Keratinocyte (primary cell): ENCODE results near the gene BCORL1. TPM values are rescaled to one million over a fixed set of nuclear protein-coding genes. Genes with fewer than 3 reads are reported as not detected.

Experiments used
- DNase-seq: peaks from one replicate; pipeline ENCODE4 v3.0.0-alpha.2; 2011; ENCODE audit warnings: low read depth, missing footprints, low spot score
- FAIRE-seq: peaks from 2 replicates; lab custom pipeline; 2011; peaks lifted over from hg19 to GRCh38; lab: Jason Lieb, UNC
- H2AFZ ChIP-seq: 2 replicates; pipeline ENCODE4 v1.6.0; 2012; ENCODE audit warnings: low read length, control low read depth, inconsistent platforms; ENCODE audit not compliant: control insufficient read depth
- H3K27ac ChIP-seq: 2 replicates; pipeline ENCODE4 v1.5.1; 2011; ENCODE audit warnings: low read length; ENCODE audit not compliant: control insufficient read depth, insufficient read depth
- H3K27me3 ChIP-seq: 3 replicates; pipeline ENCODE4 v1.6.0; 2011; ENCODE audit warnings: low read length; ENCODE audit not compliant: control insufficient read depth, insufficient read depth; ENCODE audit errors: extremely low read depth
- H3K36me3 ChIP-seq, 2 experiments: 2 replicates in 1 of 2; 3 replicates in 1 of 2; pipeline ENCODE4 v1.5.1; 2011; ENCODE audit warnings: low read length in 2 of 2, mild to moderate bottlenecking in 1 of 2; ENCODE audit not compliant: control insufficient read depth in 2 of 2, insufficient read depth in 2 of 2; ENCODE audit errors: extremely low read depth in 1 of 2
- H3K4me1 ChIP-seq: 3 replicates; pipeline ENCODE4 v1.5.1; 2011; ENCODE audit warnings: low read length; ENCODE audit not compliant: control insufficient read depth, insufficient read depth; ENCODE audit errors: extremely low read depth
- H3K4me2 ChIP-seq: 3 replicates; pipeline ENCODE4 v1.6.0; 2011; ENCODE audit warnings: low read depth, low read length; ENCODE audit not compliant: control insufficient read depth, insufficient read depth; ENCODE audit errors: extremely low read depth
- H3K4me3 ChIP-seq, 3 experiments: fragments of 200-600 bp in 1 of 3; sonication (generic) in 1 of 3; 2 replicates in 2 of 3; 3 replicates in 1 of 3; pipeline ENCODE4 v1.5.1; 2011 to 2016; ENCODE audit warnings: low read length in 3 of 3, mild to moderate bottlenecking in 3 of 3, control low read depth in 2 of 3, inconsistent platforms in 1 of 3, low read depth in 1 of 3, mixed read lengths in 1 of 3, mixed run types in 1 of 3, moderate library complexity in 1 of 3; ENCODE audit not compliant: control insufficient read depth in 2 of 3, insufficient read depth in 2 of 3; ENCODE audit errors: extremely low read depth in 1 of 3
- H3K79me2 ChIP-seq: 2 replicates; pipeline ENCODE4 v1.6.0; 2012; ENCODE audit warnings: low read length; ENCODE audit not compliant: control insufficient read depth, insufficient read depth
- H3K9ac ChIP-seq: 3 replicates; pipeline ENCODE4 v1.6.0; 2011; ENCODE audit warnings: low read length; ENCODE audit not compliant: control insufficient read depth, insufficient read depth; ENCODE audit errors: extremely low read depth
- H3K9me1 ChIP-seq: 3 replicates; pipeline ENCODE4 v1.6.0; 2011; ENCODE audit warnings: low read length; ENCODE audit not compliant: control insufficient read depth, insufficient read depth; ENCODE audit errors: extremely low read depth
- H3K9me3 ChIP-seq: 2 replicates; pipeline ENCODE4 v1.5.1; 2012; ENCODE audit warnings: low read depth, low read length; ENCODE audit not compliant: control insufficient read depth
- H4K20me1 ChIP-seq: 3 replicates; pipeline ENCODE4 v1.6.0; 2011; ENCODE audit warnings: low read length; ENCODE audit not compliant: control insufficient read depth, insufficient read depth; ENCODE audit errors: extremely low read depth
- EZH2 ChIP-seq: IDR thresholded peaks from one replicate; pipeline ENCODE4 v1.6.1; 2012; ENCODE audit warnings: inconsistent platforms, mild to moderate bottlenecking, low read length, moderate library complexity
- dilution Hi-C: fragments of 300-500 bp; cut with MboI; formaldehyde crosslinking; loops from one replicate; pipeline ENCODE4 v1.7.0; 2020; ENCODE audit warnings: low sequenced_read_pairs; ENCODE audit not compliant: extremely low pct_ligation_motif_present
- polyA plus RNA-seq, 5 experiments: library from polyadenylated mRNA; depleted of rRNA in 3 of 5; stranded (reverse) in 3 of 5; stranded (forward) in 1 of 5; unstranded in 1 of 5; fragments of >200 nt; gene quantifications; 1 replicate in 1 of 5; 2 replicates in 3 of 5; 3 replicates in 1 of 5; pipeline versions ENCODE4 v1.2.1 to v1.2.3, GENCODE V29; 2011 to 2012; ENCODE audit warnings: missing spikeins in 2 of 5, low read depth in 1 of 5, low replicate concordance in 1 of 5
- TF ChIP-seq, protein P1 (sequence below), 3 experiments: IDR thresholded peaks in 1 of 3; conservative IDR thresholded peaks in 1 of 3; optimal IDR thresholded peaks in 1 of 3; 2 replicates in 2 of 3; 3 replicates in 1 of 3; pipeline versions ENCODE3 to v1.5.1; 2011; ENCODE audit warnings: low read length in 3 of 3, mild to moderate bottlenecking in 3 of 3, moderate library complexity in 2 of 3, control low read depth in 1 of 3, inconsistent platforms in 1 of 3; ENCODE audit not compliant: insufficient read depth in 2 of 3; ENCODE audit errors: extremely low read depth in 1 of 3

Gene BCORL1
- polyA plus RNA-seq, 1 donor (not counting 4 experiments of a cell fraction or from before 2014, with no cell fraction given), result 0.54 TPM

DNA sequence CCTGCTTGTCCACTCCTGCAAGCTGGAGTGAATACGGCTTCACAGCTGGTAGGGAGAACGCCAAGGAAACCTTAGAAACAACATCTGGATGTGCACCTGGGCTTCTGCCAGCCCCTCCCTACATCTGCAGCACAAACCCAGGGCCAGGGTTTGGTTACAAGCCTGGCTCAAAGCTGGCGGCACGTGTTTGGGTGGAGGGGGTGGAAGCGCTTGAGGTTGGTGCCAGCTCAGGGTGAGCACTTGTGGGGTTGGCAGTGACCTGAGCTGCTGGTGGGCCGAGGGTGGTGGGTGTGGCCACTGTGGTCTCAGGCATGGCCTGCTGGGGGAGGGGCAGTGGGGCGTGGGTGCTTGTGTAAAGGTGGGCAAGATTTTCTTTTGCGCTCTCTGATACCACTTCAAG, 112.3 kb downstream of the BCORL1 start:
- no peaks in the 10 kb centered on the region for H3K36me3 ChIP-seq
- dilution Hi-C loops, result no loop called here
- no peaks in the 10 kb centered on the region for H3K27me3 ChIP-seq
- no peaks in the 10 kb centered on the region for H3K9me1 ChIP-seq
- no peak for TF ChIP-seq EZH2
- TF ChIP-seq, protein P1, sequence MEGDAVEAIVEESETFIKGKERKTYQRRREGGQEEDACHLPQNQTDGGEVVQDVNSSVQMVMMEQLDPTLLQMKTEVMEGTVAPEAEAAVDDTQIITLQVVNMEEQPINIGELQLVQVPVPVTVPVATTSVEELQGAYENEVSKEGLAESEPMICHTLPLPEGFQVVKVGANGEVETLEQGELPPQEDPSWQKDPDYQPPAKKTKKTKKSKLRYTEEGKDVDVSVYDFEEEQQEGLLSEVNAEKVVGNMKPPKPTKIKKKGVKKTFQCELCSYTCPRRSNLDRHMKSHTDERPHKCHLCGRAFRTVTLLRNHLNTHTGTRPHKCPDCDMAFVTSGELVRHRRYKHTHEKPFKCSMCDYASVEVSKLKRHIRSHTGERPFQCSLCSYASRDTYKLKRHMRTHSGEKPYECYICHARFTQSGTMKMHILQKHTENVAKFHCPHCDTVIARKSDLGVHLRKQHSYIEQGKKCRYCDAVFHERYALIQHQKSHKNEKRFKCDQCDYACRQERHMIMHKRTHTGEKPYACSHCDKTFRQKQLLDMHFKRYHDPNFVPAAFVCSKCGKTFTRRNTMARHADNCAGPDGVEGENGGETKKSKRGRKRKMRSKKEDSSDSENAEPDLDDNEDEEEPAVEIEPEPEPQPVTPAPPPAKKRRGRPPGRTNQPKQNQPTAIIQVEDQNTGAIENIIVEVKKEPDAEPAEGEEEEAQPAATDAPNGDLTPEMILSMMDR (optimal IDR thresholded peaks at IDR 0.05 in 1 of 3, IDR thresholded peaks at IDR 0.05 in 1 of 3, conservative IDR thresholded peaks at IDR 0.05 in 1 of 3; ENCODE audit: extremely low read depth in 1 of 3, insufficient read depth in 2 of 3, low read length in 3 of 3), result no peak
- peaks cover 24% of the 10 kb centered on the region for H3K4me1 ChIP-seq
- H4K20me1 ChIP-seq, result peaks cover 8% of the 10 kb centered on the region
- no peak overlapping the region for H3K27ac ChIP-seq
- peaks cover 51% of the 10 kb centered on the region for H3K79me2 ChIP-seq
- H3K4me2 ChIP-seq, result no peak overlapping the region
- no peaks in the 10 kb centered on the region for H3K9me3 ChIP-seq
- DNase-seq (no peak), FAIRE-seq (no peak)
- H3K9ac ChIP-seq, result no peak overlapping the region
- no peak overlapping the region for H3K4me3 ChIP-seq
- H2AFZ ChIP-seq, result no peak overlapping the region

- Histone ChIP-seq H3K27ac (no peak overlapping the region), H3K9ac (no peak overlapping the region), H3K9me1 (no peaks in the 10 kb centered on the region), H3K79me2 (peaks cover 56% of the 10 kb centered on the region), H3K4me1 (peaks cover 31% of the 10 kb centered on the region), H3K36me3 (no peaks in the 10 kb centered on the region), H4K20me1 (peaks cover 8% of the 10 kb centered on the region), H3K4me3 (no peak overlapping the region), H3K27me3 (no peaks in the 10 kb centered on the region), H3K4me2 (no peak overlapping the region), H3K9me3 (no peaks in the 10 kb centered on the region), H2AFZ (no peak overlapping the region)
- DNase-seq (no peak), FAIRE-seq (no peak)
- TF ChIP-seq, protein P1 (optimal IDR thresholded peaks at IDR 0.05 in 1 of 3, IDR thresholded peaks at IDR 0.05 in 1 of 3, conservative IDR thresholded peaks at IDR 0.05 in 1 of 3; ENCODE audit: extremely low read depth in 1 of 3, insufficient read depth in 2 of 3, low read length in 3 of 3), result no peak
- no peak for TF ChIP-seq EZH2
- dilution Hi-C loops, result no loop called here
These were observed 113.0 kb downstream of the BCORL1 start for GRCh38 chrX:130095249-130096030.
